ENCODE results near the gene CRIP1. TPM values are rescaled to one million over a fixed set of nuclear protein-coding genes. Genes with fewer than 3 reads are reported as not detected.

The CRIP1 gene
- total and polyA plus RNA-seq, 10 of the 15 experiments (the other 5 are each of a cell fraction or from before 2014, with no cell fraction given) = 66.8 to 259 (median 154) TPM

DNA sequence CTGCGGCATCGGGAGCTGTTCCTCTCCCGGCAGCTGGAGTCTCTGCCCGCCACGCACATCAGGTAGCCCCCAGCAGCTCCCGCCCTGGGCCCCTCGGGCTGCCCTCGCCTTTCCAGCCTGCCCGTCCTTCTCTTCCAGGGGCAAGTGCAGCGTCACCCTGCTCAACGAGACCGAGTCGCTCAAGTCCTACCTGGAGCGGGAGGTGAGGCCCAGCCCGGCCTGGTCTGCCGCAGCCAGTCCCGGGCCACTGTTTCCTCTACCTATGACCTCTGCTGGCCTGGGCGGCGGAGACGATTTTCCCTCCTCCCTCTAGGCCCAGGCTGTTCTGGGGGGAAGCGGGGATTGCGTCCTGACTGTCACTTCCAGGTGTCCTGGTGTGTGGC, 36.6 kb upstream of the CRIP1 start (continued):
- TF ChIP-seq, protein P1, sequence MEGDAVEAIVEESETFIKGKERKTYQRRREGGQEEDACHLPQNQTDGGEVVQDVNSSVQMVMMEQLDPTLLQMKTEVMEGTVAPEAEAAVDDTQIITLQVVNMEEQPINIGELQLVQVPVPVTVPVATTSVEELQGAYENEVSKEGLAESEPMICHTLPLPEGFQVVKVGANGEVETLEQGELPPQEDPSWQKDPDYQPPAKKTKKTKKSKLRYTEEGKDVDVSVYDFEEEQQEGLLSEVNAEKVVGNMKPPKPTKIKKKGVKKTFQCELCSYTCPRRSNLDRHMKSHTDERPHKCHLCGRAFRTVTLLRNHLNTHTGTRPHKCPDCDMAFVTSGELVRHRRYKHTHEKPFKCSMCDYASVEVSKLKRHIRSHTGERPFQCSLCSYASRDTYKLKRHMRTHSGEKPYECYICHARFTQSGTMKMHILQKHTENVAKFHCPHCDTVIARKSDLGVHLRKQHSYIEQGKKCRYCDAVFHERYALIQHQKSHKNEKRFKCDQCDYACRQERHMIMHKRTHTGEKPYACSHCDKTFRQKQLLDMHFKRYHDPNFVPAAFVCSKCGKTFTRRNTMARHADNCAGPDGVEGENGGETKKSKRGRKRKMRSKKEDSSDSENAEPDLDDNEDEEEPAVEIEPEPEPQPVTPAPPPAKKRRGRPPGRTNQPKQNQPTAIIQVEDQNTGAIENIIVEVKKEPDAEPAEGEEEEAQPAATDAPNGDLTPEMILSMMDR (IDR thresholded peaks at IDR 0.05 in 2 of 3, conservative IDR thresholded peaks at IDR 0.05 in 1 of 3; ENCODE audit: control insufficient read depth in 2 of 3, extremely low read depth in 1 of 3, insufficient read depth in 1 of 3, low read depth in 3 of 3, low read length in 3 of 3) = no peak
- no peak for TF ChIP-seq EGR1 (IDR thresholded peaks at IDR 0.05; ENCODE audit: borderline replicate concordance in 1 of 2, low read depth in 2 of 2, low read length in 2 of 2)

DNA sequence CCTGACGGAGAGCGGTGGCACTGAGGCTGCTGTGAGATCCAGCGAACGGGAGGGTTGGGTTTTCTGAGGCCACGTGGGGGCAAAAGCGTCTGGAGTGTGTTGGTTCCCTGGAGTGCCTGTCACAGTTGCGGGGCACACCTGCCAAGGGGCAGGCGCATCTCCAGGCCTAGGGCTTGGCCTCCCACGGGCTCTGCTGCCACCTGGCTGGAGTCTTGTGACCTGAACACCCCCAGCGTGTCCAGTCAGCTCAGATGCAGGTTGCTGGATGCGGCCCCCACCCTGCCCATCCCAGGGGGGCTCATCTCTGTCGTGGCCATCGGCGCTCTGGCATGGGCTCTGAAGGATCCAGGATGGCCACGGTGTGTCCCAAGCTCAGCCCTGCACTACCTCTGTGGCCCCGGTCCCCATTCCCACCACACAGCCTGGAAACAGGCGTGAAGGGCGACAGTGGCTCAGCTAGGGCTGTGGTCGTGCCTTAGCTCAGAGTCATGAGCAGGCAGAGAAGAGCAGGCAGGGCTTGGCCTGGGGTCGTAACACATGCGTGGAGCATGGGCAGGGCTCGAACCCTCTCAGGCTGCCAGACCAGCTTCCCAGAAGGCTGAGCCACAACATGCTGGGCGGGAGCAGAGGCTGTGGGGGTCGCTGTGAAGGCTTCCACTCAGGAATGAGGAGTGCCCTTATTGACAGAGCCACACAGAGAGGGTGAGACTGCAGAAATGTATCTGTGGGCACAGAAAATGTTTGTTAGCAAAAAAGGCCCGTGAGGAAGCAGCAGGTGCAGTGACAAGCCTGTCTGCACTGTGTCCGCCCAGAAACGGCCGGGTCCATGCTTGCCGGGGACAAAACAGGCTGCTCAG, 35.6 kb upstream of the CRIP1 start:
- Histone ChIP-seq H3K27ac (ENCODE audit: control insufficient read depth, insufficient read depth) (no peak overlapping the region), H3K4me1 (ENCODE audit: control insufficient read depth, insufficient read depth, low read length) (no peaks in the 10 kb centered on the region), H3K79me2 (ENCODE audit: control insufficient read depth, insufficient read depth, low read length) (no peaks in the 10 kb centered on the region), H3K9ac (ENCODE audit: control insufficient read depth, insufficient read depth, low read length) (no peak overlapping the region), H4K20me1 (ENCODE audit: control insufficient read depth, insufficient read depth) (no peaks in the 10 kb centered on the region; the same call in 1 of the 2 replicates), H3K27me3 (replicated peaks in 1 of 2; ENCODE audit: control insufficient read depth in 2 of 2, insufficient read depth in 2 of 2, low read length in 1 of 2) (no peaks in the 10 kb centered on the region), H2AFZ (ENCODE audit: control insufficient read depth, low read depth, low read length) (no peak overlapping the region), H3K36me3 (ENCODE audit: control insufficient read depth in 2 of 2, insufficient read depth in 2 of 2, low read length in 1 of 2) (peaks cover 3 to 40% of the 10 kb centered on the region in 2 experiments; a peak in 3 of 4 replicates), H3K4me2 (ENCODE audit: control insufficient read depth, insufficient read depth) (no peak overlapping the region), H3K4me3 (no peak overlapping the region), H3K9me3 (replicated peaks; ENCODE audit: control insufficient read depth, insufficient read depth, low read length) (no peaks in the 10 kb centered on the region)
- no TSS peak for BruUV-seq (replicated peaks)
- TF ChIP-seq RUNX3 (IDR thresholded peaks at IDR 0.05; ENCODE audit: low read length) (no peak), SREBF1 (IDR thresholded peaks at IDR 0.05; ENCODE audit: low read length) (no peak), SREBF2 (IDR thresholded peaks at IDR 0.05; ENCODE audit: low read length) (no peak), EGR1 (IDR thresholded peaks at IDR 0.05; ENCODE audit: borderline replicate concordance in 1 of 2, low read depth in 2 of 2, low read length in 2 of 2) (no peak), TARDBP (IDR thresholded peaks at IDR 0.05; ENCODE audit: borderline replicate concordance) (no peak), ZNF622 (IDR thresholded peaks at IDR 0.05) (no peak), KAT2A (conservative IDR thresholded peaks at IDR 0.05; ENCODE audit: control insufficient read depth, low read depth, low read length) (no peak), FOXM1 (IDR thresholded peaks at IDR 0.05; ENCODE audit: low read depth, low read length) (no peak), MYC (IDR thresholded peaks at IDR 0.05; ENCODE audit: insufficient read depth, insufficient read length, insufficient replicate concordance, low read length, severe bottlenecking) (no peak), NFIC (IDR thresholded peaks at IDR 0.05; ENCODE audit: low read depth, low read length) (no peak)
- TF ChIP-seq, protein P2, sequence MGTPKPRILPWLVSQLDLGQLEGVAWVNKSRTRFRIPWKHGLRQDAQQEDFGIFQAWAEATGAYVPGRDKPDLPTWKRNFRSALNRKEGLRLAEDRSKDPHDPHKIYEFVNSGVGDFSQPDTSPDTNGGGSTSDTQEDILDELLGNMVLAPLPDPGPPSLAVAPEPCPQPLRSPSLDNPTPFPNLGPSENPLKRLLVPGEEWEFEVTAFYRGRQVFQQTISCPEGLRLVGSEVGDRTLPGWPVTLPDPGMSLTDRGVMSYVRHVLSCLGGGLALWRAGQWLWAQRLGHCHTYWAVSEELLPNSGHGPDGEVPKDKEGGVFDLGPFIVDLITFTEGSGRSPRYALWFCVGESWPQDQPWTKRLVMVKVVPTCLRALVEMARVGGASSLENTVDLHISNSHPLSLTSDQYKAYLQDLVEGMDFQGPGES (IDR thresholded peaks at IDR 0.05) = no peak
- 92% methylated on average over 29 of the region's 29 CpGs for WGBS (ENCODE audit: insufficient coverage, insufficient replicate concordance, low lambda C conversion rate, missing lambda C conversion rate)
- ChIA-PET CTCF (interaction anchor here (0.8 kb wide), 1 partner anchor 80 kb away, joined by 3 read pairs; no protein-coding TSS in a partner anchor), RAD21 (ENCODE audit: unreplicated experiment) (no interaction called here), POLR2A (no interaction called here), SMC1A (ENCODE audit: uncharacterized antibody, unreplicated experiment) (no interaction called here)
- DNase-seq (ENCODE audit: low read depth, low spot score) (no peak), FAIRE-seq (no peak), ATAC-seq (no peak)
- intact Hi-C loops (cut with micrococcal nuclease; ENCODE audit: unreplicated experiment) = no loop called here
- in situ Hi-C loops (cut with MboI) = no loop called here

Measured in GM12878 (cell line).